ENCODE measurements around the gene CHRNA3.

- TF ChIP-seq MAX (IDR thresholded peaks at IDR 0.05) (no peak), CEBPB (IDR thresholded peaks at IDR 0.05) (no peak), ZBTB7A (IDR thresholded peaks at IDR 0.05; ENCODE audit: low read depth) (no peak), TAF1 (IDR thresholded peaks at IDR 0.05; ENCODE audit: low read depth) (no peak), EP300 (IDR thresholded peaks at IDR 0.05; ENCODE audit: borderline replicate concordance) (no peak), USF1 (IDR thresholded peaks at IDR 0.05) (no peak)
Measured at GRCh38 chr15:78571382-78571781, 49.4 kb downstream of the CHRNA3 start.
